ENCODE data around the gene SHOC1. TPM values are rescaled to one million over a fixed set of nuclear protein-coding genes. Genes with fewer than 3 reads are reported as not detected.
A peak's percentile ranks its signal among the peaks of the same experiment; 100 is the strongest.

SHOC1 gene
- total RNA-seq, 4 donors from 2014 or later: 0.13 TPM; not detected in 3

DNA sequence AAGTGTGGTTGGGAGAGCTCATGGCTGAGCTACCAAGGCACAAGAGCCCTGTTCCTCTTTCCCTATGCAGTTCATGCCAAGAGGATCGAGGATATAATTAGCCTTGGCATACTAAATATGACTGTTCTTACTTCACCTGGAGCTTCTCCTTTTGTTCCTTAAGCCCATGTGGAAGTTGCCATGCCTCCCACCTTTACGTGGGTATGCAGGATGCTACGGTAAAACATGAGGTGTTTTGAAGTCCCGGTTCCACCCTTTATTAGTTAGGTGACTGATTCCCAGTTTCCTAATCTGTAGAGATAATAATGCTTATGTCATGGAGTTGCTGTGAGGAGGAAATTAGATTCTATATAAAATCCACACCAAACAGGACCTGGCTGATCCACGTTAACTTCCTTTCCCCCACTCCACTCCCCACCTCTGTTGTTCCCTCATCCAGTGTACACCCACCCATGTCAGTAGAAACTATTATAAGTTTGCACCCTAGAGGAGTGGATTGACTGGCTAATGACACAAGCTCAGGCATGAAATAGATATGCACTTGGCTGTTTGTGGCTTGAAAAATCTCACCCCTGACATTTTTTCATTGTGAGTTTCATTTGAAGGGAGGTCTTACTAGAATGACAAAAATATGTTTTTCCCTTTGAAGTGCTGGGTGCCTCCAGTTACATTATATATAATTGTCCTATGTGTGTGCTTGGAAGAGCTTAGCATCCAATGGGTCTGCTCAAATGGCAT lies 36.8 kb upstream of the SHOC1 start:
- intact Hi-C loops (cut with DNase I): no loop called here
- no peaks in the 10 kb centered on the region for H3K4me1 ChIP-seq

DNA sequence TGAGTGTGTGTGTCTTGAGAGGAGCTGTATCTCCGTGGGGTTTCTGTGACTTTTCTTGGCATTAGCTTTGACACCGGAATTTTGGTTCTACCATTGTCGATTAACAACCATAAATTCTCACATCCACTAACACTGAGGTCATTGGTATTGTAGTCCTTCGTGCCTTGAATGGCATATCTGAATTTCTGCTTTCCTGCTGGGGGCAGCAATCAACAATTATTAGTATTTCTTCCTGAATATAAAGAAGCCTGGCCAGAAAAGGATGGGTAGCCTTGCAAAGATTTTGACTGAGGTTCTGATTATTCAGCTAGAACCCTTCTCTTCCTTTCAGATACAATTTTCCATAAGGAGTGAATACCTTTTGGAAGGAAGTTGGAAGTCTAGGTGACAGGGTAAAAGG lies 33.5 kb upstream of the SHOC1 start:
- no peaks in the 10 kb centered on the region for H3K36me3 ChIP-seq
- H3K4me1 ChIP-seq: no peaks in the 10 kb centered on the region
- no peak for DNase-seq
- no peaks in the 10 kb centered on the region for H3K9me3 ChIP-seq
- TF ChIP-seq, protein P1, sequence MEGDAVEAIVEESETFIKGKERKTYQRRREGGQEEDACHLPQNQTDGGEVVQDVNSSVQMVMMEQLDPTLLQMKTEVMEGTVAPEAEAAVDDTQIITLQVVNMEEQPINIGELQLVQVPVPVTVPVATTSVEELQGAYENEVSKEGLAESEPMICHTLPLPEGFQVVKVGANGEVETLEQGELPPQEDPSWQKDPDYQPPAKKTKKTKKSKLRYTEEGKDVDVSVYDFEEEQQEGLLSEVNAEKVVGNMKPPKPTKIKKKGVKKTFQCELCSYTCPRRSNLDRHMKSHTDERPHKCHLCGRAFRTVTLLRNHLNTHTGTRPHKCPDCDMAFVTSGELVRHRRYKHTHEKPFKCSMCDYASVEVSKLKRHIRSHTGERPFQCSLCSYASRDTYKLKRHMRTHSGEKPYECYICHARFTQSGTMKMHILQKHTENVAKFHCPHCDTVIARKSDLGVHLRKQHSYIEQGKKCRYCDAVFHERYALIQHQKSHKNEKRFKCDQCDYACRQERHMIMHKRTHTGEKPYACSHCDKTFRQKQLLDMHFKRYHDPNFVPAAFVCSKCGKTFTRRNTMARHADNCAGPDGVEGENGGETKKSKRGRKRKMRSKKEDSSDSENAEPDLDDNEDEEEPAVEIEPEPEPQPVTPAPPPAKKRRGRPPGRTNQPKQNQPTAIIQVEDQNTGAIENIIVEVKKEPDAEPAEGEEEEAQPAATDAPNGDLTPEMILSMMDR (IDR thresholded peaks at IDR 0.05): peak in 1 of 6 experiments; percentile 6
- no peak for TF ChIP-seq POLR2A (IDR thresholded peaks at IDR 0.05)
- no peak overlapping the region for H3K4me3 ChIP-seq (replicated peaks in 1 of 3)
- 75 to 80% methylated on average over 4 of the region's 4 CpGs for WGBS, 2 donors
- H3K27me3 ChIP-seq: no peaks in the 10 kb centered on the region
- intact Hi-C loops (cut with DNase I): no loop called here
- H3K27ac ChIP-seq: no peak overlapping the region

More for the DNA sequence above, 36.8 kb upstream of the SHOC1 start:
- Histone ChIP-seq H3K27me3 (no peaks in the 10 kb centered on the region), H3K27ac (no peak overlapping the region), H3K4me3 (replicated peaks in 1 of 3) (no peak overlapping the region), H3K36me3 (no peaks in the 10 kb centered on the region), H3K9me3 (no peaks in the 10 kb centered on the region)
- no peak for TF ChIP-seq POLR2A (IDR thresholded peaks at IDR 0.05)
- TF ChIP-seq, protein P1 (IDR thresholded peaks at IDR 0.05): no peak
- WGBS, 2 donors: 82 to 83% methylated on average over 5 of the region's 5 CpGs
- no peak for DNase-seq

DNA sequence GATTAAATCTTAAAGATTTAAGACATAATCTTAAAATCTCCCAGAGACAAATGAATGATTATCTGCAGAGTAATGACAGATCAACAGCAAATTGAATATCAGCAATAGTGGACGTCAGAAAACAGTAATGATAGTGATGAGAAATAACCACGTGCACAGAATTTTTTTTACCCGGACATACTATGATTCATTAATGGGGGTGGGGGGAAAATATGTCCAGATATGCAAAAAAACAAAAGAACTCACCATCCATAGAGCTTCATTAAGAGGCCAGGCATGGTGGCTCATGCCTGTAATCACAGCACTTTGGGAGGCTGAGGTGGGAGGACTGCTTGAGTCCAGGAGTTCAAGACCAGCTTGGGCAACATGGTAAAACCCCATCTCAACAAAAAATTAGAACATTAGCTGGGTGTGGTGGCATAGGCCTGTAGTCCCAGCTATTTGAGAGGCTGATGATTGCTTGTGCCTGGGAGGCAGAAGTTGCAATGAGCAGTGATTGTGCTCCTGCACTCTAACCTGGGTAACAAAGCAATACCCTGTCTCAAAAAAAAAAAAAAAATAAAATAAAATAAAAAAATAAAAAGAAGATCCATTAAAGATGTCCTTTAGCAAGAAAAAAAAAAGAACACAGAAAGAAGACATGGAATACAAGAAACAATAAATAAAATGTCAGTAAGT lies 30.9 kb upstream of the SHOC1 start:
- Histone ChIP-seq H3K4me3 (replicated peaks in 1 of 3) (no peak overlapping the region), H3K27me3 (no peaks in the 10 kb centered on the region), H3K9me3 (no peaks in the 10 kb centered on the region), H3K36me3 (no peaks in the 10 kb centered on the region), H3K4me1 (no peaks in the 10 kb centered on the region), H3K27ac (no peak overlapping the region)
- TF ChIP-seq POLR2A (IDR thresholded peaks at IDR 0.05): no peak
- TF ChIP-seq, protein P1 (IDR thresholded peaks at IDR 0.05): no peak
- DNase-seq: no peak
- intact Hi-C loops (cut with DNase I): no loop called here
- 76% methylated on average over 3 of the region's 3 CpGs for WGBS, 2 donors

DNA sequence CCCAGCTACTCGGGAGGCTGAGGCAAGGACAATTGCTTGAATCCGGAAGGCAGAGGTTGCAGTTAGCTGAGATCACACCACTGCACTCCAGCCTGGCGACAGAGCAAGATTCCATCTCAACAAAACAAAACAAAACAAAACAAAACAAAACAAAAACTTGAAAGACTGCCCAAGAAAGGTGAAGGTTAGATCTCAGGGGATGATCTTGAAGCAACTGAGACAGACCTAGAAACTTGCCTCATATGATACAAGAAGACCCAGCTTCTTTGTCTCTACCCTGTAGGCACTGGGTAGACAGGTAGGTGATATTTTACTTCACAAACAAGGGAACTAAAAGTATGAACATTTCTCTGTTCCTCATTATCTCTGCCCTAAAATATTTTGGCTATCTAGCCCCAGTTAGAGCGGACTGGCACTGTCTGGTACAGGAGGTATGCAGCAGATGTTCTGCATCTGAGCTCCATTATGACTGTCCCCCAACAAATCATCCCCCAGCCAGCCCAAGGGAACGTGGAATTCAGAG lies 26.3 kb upstream of the SHOC1 start:
- 94 to 96% methylated on average over 5 of the region's 5 CpGs for WGBS, 2 donors
- intact Hi-C loops (cut with DNase I): no loop called here
- no peak for TF ChIP-seq POLR2A (IDR thresholded peaks at IDR 0.05)
- TF ChIP-seq, protein P1 (IDR thresholded peaks at IDR 0.05): no peak

DNA sequence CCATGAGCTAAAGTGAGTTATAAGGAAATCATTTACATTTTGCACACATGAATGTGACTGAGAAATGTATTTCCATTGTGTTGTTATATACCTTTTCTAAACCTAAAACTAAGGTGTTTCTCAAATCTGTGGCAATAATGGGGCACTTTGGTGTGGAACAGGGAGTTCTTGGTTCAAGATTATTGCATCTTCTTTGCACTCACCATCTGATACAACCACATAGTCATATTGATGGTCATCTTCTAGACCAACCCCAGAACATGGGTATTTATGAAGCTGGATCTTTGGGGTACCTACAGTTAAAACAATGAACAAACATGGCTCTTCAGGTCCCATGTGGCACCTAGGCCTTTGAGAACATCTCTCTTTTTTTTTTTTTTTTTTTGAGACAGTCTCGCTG lies 24.6 kb upstream of the SHOC1 start:
- H3K27me3 ChIP-seq: no peaks in the 10 kb centered on the region
- H3K36me3 ChIP-seq: no peaks in the 10 kb centered on the region
- no peak for DNase-seq
- TF ChIP-seq, protein P1 (IDR thresholded peaks at IDR 0.05): no peak
- no peak for TF ChIP-seq POLR2A (IDR thresholded peaks at IDR 0.05)
- H3K9me3 ChIP-seq: no peaks in the 10 kb centered on the region
- H3K4me1 ChIP-seq: no peaks in the 10 kb centered on the region
- no peak overlapping the region for H3K27ac ChIP-seq
- 100% methylated on average over 1 of the region's 1 CpG for WGBS, 2 donors
- intact Hi-C loops (cut with DNase I): no loop called here
- H3K4me3 ChIP-seq (replicated peaks in 1 of 3): no peak overlapping the region

More for the DNA sequence above, 26.3 kb upstream of the SHOC1 start:
- no peak overlapping the region for H3K27ac ChIP-seq
- no peaks in the 10 kb centered on the region for H3K36me3 ChIP-seq
- H3K4me3 ChIP-seq (replicated peaks in 1 of 3): no peak overlapping the region
- DNase-seq: no peak
- no peaks in the 10 kb centered on the region for H3K4me1 ChIP-seq
- no peaks in the 10 kb centered on the region for H3K27me3 ChIP-seq
- H3K9me3 ChIP-seq: no peaks in the 10 kb centered on the region
